GM12878 (cell line): ENCODE results near the gene IGFLR1. TPM values are rescaled to one million over a fixed set of nuclear protein-coding genes. Genes with fewer than 3 reads are reported as not detected.
A peak's percentile ranks its signal among the peaks of the same experiment; 100 is the strongest.

Experiments
- BACH1 ChIP-seq: fragments of 450-650 bp; IDR thresholded peaks from 2 replicates; pipeline ENCODE4 v1.6.1; 2017; ENCODE audit warnings: mild to moderate bottlenecking, borderline replicate concordance
- BMI1 ChIP-seq: fragments of 450-650 bp; IDR thresholded peaks from 2 replicates; pipeline ENCODE4 v1.6.1; 2016; ENCODE audit warnings: mild to moderate bottlenecking, moderate library complexity, borderline replicate concordance
- CBX3 ChIP-seq: fragments of 200-600 bp; sonication (generic); IDR thresholded peaks from 2 replicates; pipeline ENCODE4 v1.6.1; 2016; ENCODE audit warnings: low read depth, borderline replicate concordance
- EGR1 ChIP-seq, 2 experiments: IDR thresholded peaks; 1 replicate in 1 of 2; 2 replicates in 1 of 2; pipeline ENCODE4 v1.6.1; 2011 to 2012; ENCODE audit warnings: low read depth in 2 of 2, low read length in 2 of 2, borderline replicate concordance in 1 of 2, mild to moderate bottlenecking in 1 of 2, moderate library complexity in 1 of 2
- EP300 ChIP-seq, 2 experiments: fragments of 150-350 bp in 1 of 2; IDR thresholded peaks; 2 replicates each; pipeline ENCODE4 v1.6.1; 2011 to 2012; ENCODE audit warnings: low read depth in 2 of 2, low read length in 2 of 2, borderline replicate concordance in 1 of 2, improper control_type of control experiment in 1 of 2, inconsistent platforms in 1 of 2; ENCODE audit not compliant: control insufficient read depth in 1 of 2
- FOS ChIP-seq: IDR thresholded peaks from 3 replicates; pipeline ENCODE4 v1.6.1; 2011; ENCODE audit warnings: borderline replicate concordance; ENCODE audit not compliant: insufficient read length; ENCODE audit errors: extremely low read depth
- HDAC2 ChIP-seq: fragments of 200-600 bp; sonication (generic); IDR thresholded peaks from 2 replicates; pipeline ENCODE4 v1.6.1; 2017
- MTA2 ChIP-seq: fragments of 450-650 bp; IDR thresholded peaks from 2 replicates; pipeline ENCODE4 v1.6.1; 2016; ENCODE audit warnings: low read depth, mild to moderate bottlenecking, moderate library complexity
- MTA3 ChIP-seq: IDR thresholded peaks from 2 replicates; pipeline ENCODE4 v1.6.1; 2012; ENCODE audit warnings: low read length, inconsistent platforms, borderline replicate concordance
- NFXL1 ChIP-seq: fragments of 450-650 bp; IDR thresholded peaks from 2 replicates; pipeline ENCODE4 v1.6.1; 2017; ENCODE audit warnings: antibody characterized with exemption, mild to moderate bottlenecking, borderline replicate concordance
- PAX5 ChIP-seq: IDR thresholded peaks from 2 replicates; pipeline ENCODE4 v1.6.1; 2011; ENCODE audit warnings: low read depth, low read length, borderline replicate concordance
- SIN3A ChIP-seq: IDR thresholded peaks from 2 replicates; pipeline ENCODE4 v1.6.1; 2012; ENCODE audit warnings: low read depth, low read length, improper control_type of control experiment
- SMAD5 ChIP-seq: IDR thresholded peaks from 2 replicates; pipeline ENCODE4 v1.6.1; 2016; ENCODE audit warnings: antibody characterized with exemption, low read depth
- STAT1 ChIP-seq: fragments of 450-650 bp; conservative IDR thresholded peaks from 2 replicates; pipeline ENCODE4 v1.6.1; 2014; ENCODE audit warnings: antibody characterized with exemption, mild to moderate bottlenecking
- WRNIP1 ChIP-seq: IDR thresholded peaks from 2 replicates; pipeline ENCODE4 v1.6.1; 2011; ENCODE audit warnings: low read depth, low read length, improper control_type of control experiment, borderline replicate concordance
- YY1 ChIP-seq: IDR thresholded peaks from 2 replicates; pipeline ENCODE4 v1.6.1; 2011; ENCODE audit warnings: low read depth, mild to moderate bottlenecking, low read length
- ZNF207 ChIP-seq: fragments of 450-650 bp; IDR thresholded peaks from 2 replicates; pipeline ENCODE4 v1.6.1; 2014; ENCODE audit warnings: antibody characterized with exemption, mild to moderate bottlenecking, borderline replicate concordance
- ZNF217 ChIP-seq: fragments of 450-650 bp; IDR thresholded peaks from 2 replicates; pipeline ENCODE4 v1.6.1; 2017; ENCODE audit warnings: antibody characterized with exemption, mild to moderate bottlenecking
- ZSCAN29 ChIP-seq: fragments of 450-650 bp; IDR thresholded peaks from 2 replicates; pipeline ENCODE4 v1.6.1; 2017; ENCODE audit warnings: mild to moderate bottlenecking, moderate library complexity
- polyA plus RNA-seq, 11 experiments: library from polyadenylated mRNA; depleted of rRNA in 4 of 11; unstranded in 6 of 11; stranded (reverse) in 5 of 11; fragments of >200 nt; fragmentation: Nextera tagmentation in 4 of 11; fragmentation: Illumina TruSeq in 1 of 11; extraction: Ambion mirVana in 4 of 11; extraction: Trizol in 1 of 11; gene quantifications; 1 replicate in 1 of 11; 2 replicates in 10 of 11; pipeline versions ENCODE4 v1.2.1 to v1.2.3, GENCODE V29; 2011 to 2016; ENCODE audit warnings: inconsistent platforms in 2 of 11, missing spikeins in 2 of 11, low read depth in 1 of 11
- total RNA-seq, 4 experiments: library from RNA; depleted of rRNA in 3 of 4; stranded (reverse); fragments of >200 nt in 3 of 4; fragmentation: Illumina TruSeq in 1 of 4; extraction: Trizol in 1 of 4; gene quantifications; 2 replicates each; pipeline versions ENCODE4 v1.2.1 to v1.2.3, GENCODE V29; 2013 to 2021
- TF ChIP-seq, protein P1 (sequence below): fragments of 450-650 bp; IDR thresholded peaks from 2 replicates; pipeline ENCODE4 v1.6.1; 2018; ENCODE audit warnings: mild to moderate bottlenecking, low read depth, moderate library complexity; ENCODE audit not compliant: partially characterized antibody
- TF ChIP-seq, protein P2 (sequence below): fragments of 450-650 bp; IDR thresholded peaks from 2 replicates; pipeline ENCODE4 v1.6.1; 2016; ENCODE audit warnings: mild to moderate bottlenecking, moderate library complexity, borderline replicate concordance
- TF ChIP-seq, protein P3 (sequence below): IDR thresholded peaks from 2 replicates; pipeline ENCODE4 v1.6.1; 2012; ENCODE audit warnings: low read depth, low read length, improper control_type of control experiment
- TF ChIP-seq, protein P4 (sequence below): IDR thresholded peaks from 2 replicates; pipeline ENCODE4 v1.6.1; 2012; ENCODE audit warnings: low read depth, low read length, improper control_type of control experiment

The IGFLR1 gene
- total and polyA plus RNA-seq, 10 of the 15 experiments (the other 5 are each of a cell fraction or from before 2014, with no cell fraction given): 2.5 to 39.9 (median 24.8) TPM

DNA sequence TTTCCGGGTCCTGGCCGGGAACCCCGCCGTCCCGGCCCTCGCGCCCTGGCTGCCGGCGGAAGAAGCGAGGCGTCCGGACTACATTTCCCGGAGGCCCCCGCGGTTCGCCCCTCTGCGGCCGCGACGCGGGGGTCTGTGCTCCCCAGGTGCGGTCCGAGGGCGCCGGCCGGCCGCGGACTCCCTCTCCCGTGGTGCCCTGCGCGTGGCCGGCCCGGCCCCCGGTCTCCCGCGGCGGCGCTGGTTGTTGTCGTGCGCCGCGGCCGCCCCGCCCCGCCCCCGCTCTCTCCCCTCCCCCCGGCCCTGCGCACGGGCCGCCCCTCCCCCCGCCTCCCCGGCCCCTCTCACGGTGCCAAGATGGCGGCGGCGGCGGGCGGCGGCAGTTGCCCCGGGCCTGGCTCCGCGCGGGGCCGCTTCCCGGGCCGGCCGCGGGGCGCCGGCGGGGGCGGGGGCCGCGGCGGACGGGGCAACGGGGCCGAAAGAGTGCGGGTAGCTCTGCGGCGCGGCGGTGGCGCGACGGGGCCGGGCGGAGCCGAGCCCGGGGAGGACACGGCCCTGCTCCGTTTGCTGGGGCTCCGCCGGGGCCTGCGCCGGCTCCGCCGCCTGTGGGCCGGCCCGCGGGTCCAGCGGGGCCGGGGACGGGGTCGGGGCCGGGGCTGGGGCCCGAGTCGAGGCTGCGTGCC lies 24.4 kb downstream of the IGFLR1 start, which contains the start of gene KMT2B (continued):
- TF ChIP-seq, protein P1, sequence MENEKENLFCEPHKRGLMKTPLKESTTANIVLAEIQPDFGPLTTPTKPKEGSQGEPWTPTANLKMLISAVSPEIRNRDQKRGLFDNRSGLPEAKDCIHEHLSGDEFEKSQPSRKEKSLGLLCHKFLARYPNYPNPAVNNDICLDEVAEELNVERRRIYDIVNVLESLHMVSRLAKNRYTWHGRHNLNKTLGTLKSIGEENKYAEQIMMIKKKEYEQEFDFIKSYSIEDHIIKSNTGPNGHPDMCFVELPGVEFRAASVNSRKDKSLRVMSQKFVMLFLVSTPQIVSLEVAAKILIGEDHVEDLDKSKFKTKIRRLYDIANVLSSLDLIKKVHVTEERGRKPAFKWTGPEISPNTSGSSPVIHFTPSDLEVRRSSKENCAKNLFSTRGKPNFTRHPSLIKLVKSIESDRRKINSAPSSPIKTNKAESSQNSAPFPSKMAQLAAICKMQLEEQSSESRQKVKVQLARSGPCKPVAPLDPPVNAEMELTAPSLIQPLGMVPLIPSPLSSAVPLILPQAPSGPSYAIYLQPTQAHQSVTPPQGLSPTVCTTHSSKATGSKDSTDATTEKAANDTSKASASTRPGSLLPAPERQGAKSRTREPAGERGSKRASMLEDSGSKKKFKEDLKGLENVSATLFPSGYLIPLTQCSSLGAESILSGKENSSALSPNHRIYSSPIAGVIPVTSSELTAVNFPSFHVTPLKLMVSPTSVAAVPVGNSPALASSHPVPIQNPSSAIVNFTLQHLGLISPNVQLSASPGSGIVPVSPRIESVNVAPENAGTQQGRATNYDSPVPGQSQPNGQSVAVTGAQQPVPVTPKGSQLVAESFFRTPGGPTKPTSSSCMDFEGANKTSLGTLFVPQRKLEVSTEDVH: no peak
- TF ChIP-seq EGR1 (IDR thresholded peaks at IDR 0.05; ENCODE audit: borderline replicate concordance in 1 of 2, low read depth in 2 of 2, low read length in 2 of 2): peak in 1 of 2 experiments; percentile 77; a peak in 2 of 3 replicates
- no peak for TF ChIP-seq NFXL1
- no peak for TF ChIP-seq PAX5
- no peak for TF ChIP-seq STAT1
- TF ChIP-seq EP300 (IDR thresholded peaks at IDR 0.05; ENCODE audit: borderline replicate concordance in 1 of 2, control insufficient read depth in 1 of 2, low read depth in 2 of 2, low read length in 2 of 2): no peak
- TF ChIP-seq, protein P2, sequence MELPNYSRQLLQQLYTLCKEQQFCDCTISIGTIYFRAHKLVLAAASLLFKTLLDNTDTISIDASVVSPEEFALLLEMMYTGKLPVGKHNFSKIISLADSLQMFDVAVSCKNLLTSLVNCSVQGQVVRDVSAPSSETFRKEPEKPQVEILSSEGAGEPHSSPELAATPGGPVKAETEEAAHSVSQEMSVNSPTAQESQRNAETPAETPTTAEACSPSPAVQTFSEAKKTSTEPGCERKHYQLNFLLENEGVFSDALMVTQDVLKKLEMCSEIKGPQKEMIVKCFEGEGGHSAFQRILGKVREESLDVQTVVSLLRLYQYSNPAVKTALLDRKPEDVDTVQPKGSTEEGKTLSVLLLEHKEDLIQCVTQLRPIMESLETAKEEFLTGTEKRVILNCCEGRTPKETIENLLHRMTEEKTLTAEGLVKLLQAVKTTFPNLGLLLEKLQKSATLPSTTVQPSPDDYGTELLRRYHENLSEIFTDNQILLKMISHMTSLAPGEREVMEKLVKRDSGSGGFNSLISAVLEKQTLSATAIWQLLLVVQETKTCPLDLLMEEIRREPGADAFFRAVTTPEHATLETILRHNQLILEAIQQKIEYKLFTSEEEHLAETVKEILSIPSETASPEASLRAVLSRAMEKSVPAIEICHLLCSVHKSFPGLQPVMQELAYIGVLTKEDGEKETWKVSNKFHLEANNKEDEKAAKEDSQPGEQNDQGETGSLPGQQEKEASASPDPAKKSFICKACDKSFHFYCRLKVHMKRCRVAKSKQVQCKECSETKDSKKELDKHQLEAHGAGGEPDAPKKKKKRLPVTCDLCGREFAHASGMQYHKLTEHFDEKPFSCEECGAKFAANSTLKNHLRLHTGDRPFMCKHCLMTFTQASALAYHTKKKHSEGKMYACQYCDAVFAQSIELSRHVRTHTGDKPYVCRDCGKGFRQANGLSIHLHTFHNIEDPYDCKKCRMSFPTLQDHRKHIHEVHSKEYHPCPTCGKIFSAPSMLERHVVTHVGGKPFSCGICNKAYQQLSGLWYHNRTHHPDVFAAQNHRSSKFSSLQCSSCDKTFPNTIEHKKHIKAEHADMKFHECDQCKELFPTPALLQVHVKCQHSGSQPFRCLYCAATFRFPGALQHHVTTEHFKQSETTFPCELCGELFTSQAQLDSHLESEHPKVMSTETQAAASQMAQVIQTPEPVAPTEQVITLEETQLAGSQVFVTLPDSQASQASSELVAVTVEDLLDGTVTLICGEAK: no peak
- TF ChIP-seq SMAD5: no peak
- no peak for TF ChIP-seq HDAC2
- no peak for TF ChIP-seq MTA2
- TF ChIP-seq, protein P3, sequence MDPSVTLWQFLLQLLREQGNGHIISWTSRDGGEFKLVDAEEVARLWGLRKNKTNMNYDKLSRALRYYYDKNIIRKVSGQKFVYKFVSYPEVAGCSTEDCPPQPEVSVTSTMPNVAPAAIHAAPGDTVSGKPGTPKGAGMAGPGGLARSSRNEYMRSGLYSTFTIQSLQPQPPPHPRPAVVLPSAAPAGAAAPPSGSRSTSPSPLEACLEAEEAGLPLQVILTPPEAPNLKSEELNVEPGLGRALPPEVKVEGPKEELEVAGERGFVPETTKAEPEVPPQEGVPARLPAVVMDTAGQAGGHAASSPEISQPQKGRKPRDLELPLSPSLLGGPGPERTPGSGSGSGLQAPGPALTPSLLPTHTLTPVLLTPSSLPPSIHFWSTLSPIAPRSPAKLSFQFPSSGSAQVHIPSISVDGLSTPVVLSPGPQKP: no peak
- TF ChIP-seq ZSCAN29: no peak
- TF ChIP-seq, protein P4, sequence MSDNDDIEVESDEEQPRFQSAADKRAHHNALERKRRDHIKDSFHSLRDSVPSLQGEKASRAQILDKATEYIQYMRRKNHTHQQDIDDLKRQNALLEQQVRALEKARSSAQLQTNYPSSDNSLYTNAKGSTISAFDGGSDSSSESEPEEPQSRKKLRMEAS: no peak
- TF ChIP-seq SIN3A: no peak
- TF ChIP-seq FOS: no peak
- TF ChIP-seq BACH1: peak; percentile 82
- no peak for TF ChIP-seq ZNF217
- TF ChIP-seq WRNIP1: no peak
- TF ChIP-seq BMI1: no peak
- no peak for TF ChIP-seq MTA3
- peak; percentile 76 for TF ChIP-seq YY1
- no peak for TF ChIP-seq ZNF207
- no peak for TF ChIP-seq CBX3
